Neural cell (in vitro differentiated cells): ENCODE measurements around the gene PDLIM5. TPM values are rescaled to one million over a fixed set of nuclear protein-coding genes. Genes with fewer than 3 reads are reported as not detected.

Source experiments
- H2AFZ ChIP-seq: fragments of 200-600, 300-800 bp; sonication (generic), shearing (Covaris generic); 2 replicates; pipeline ENCODE4 v1.6.0; 2014; ENCODE audit warnings: low read depth, mild to moderate bottlenecking, antibody characterized with exemption, low read length, moderate library complexity
- H3F3A ChIP-seq: fragments of 200-600 bp; shearing (Covaris generic); 2 replicates; pipeline ENCODE4 v1.6.1; 2016; ENCODE audit warnings: mild to moderate bottlenecking, moderate library complexity, mixed read lengths, antibody characterized with exemption, low read length; ENCODE audit not compliant: insufficient read depth, poor library complexity, severe bottlenecking
- H3K27ac ChIP-seq: fragments of 200-600, 300-800 bp; sonication (generic), shearing (Covaris generic); 2 replicates; pipeline ENCODE4 v1.5.1; 2014; ENCODE audit warnings: mild to moderate bottlenecking, low read length, moderate library complexity
- H3K27me3 ChIP-seq: fragments of 300-800, 200-600 bp; sonication (generic), shearing (Covaris generic); 2 replicates; pipeline ENCODE4 v1.6.0; 2014; ENCODE audit warnings: mild to moderate bottlenecking, low read depth, low read length, moderate library complexity; ENCODE audit not compliant: insufficient read depth
- H3K36me3 ChIP-seq: fragments of 300-800, 200-600 bp; sonication (generic), shearing (Covaris generic); 2 replicates; pipeline ENCODE4 v1.5.1; 2014; ENCODE audit warnings: mild to moderate bottlenecking, antibody characterized with exemption, low read length, moderate library complexity; ENCODE audit not compliant: insufficient read depth
- H3K4me2 ChIP-seq: fragments of 300-800, 200-600 bp; sonication (generic), shearing (Covaris generic); 2 replicates; pipeline ENCODE4 v1.6.0; 2014; ENCODE audit warnings: mild to moderate bottlenecking, low read length
- H3K4me3 ChIP-seq: fragments of 300-800, 200-600 bp; sonication (generic), shearing (Covaris generic); 2 replicates; pipeline ENCODE4 v1.5.1; 2014; ENCODE audit warnings: mild to moderate bottlenecking, low read length, moderate library complexity
- H3K79me2 ChIP-seq: fragments of 200-600 bp; shearing (Covaris generic); replicated peaks from 2 replicates; pipeline ENCODE4 v1.6.0; 2014; ENCODE audit warnings: mild to moderate bottlenecking, low read length, moderate library complexity; ENCODE audit not compliant: insufficient read depth
- H3K9ac ChIP-seq: fragments of 300-800, 200-600 bp; sonication (generic), shearing (Covaris generic); 2 replicates; pipeline ENCODE4 v1.6.1; 2016; ENCODE audit warnings: mild to moderate bottlenecking, low read length, mixed read lengths
- H3K9me2 ChIP-seq: fragments of 200-600 bp; shearing (Covaris generic); 2 replicates; pipeline ENCODE4 v1.6.1; 2016; ENCODE audit warnings: mild to moderate bottlenecking, low read length, mixed read lengths; ENCODE audit not compliant: insufficient read depth
- H3K9me3 ChIP-seq: fragments of 200-600, 300-800 bp; sonication (generic), shearing (Covaris generic); 2 replicates; pipeline ENCODE4 v1.6.1; 2016; ENCODE audit warnings: mild to moderate bottlenecking, mixed run types, low read length, moderate library complexity, mixed read lengths
- H4K20me1 ChIP-seq: fragments of 200-600 bp; shearing (Covaris generic); 2 replicates; pipeline ENCODE4 v1.6.1; 2016; ENCODE audit warnings: mild to moderate bottlenecking, mixed run types; ENCODE audit not compliant: insufficient read depth
- EP300 ChIP-seq: fragments of 450-650 bp; conservative IDR thresholded peaks from 2 replicates; pipeline ENCODE4 v1.6.1; 2014; ENCODE audit warnings: antibody characterized with exemption, mild to moderate bottlenecking, moderate library complexity; ENCODE audit not compliant: poor library complexity, severe bottlenecking
- EZH2 ChIP-seq: fragments of 200-600, 300-800 bp; shearing (Covaris generic), sonication (generic); IDR thresholded peaks from 2 replicates; pipeline ENCODE4 v1.6.1; 2014; ENCODE audit warnings: antibody characterized with exemption, low read length, borderline replicate concordance, mild to moderate bottlenecking; ENCODE audit not compliant: insufficient read depth, poor library complexity, severe bottlenecking
- MXI1 ChIP-seq: fragments of 450-650 bp; conservative IDR thresholded peaks from 2 replicates; pipeline ENCODE4 v1.6.1; 2014; ENCODE audit warnings: antibody characterized with exemption, mild to moderate bottlenecking; ENCODE audit not compliant: poor library complexity, severe bottlenecking
- POLR2AphosphoS5 ChIP-seq: IDR thresholded peaks from 2 replicates; pipeline ENCODE4 v1.6.1; 2012
- RAD21 ChIP-seq: fragments of 450-650 bp; conservative IDR thresholded peaks from 2 replicates; pipeline ENCODE4 v1.6.1; 2014; ENCODE audit warnings: antibody characterized with exemption, mild to moderate bottlenecking, moderate library complexity
- SMC3 ChIP-seq: fragments of 450-650 bp; conservative IDR thresholded peaks from 2 replicates; pipeline ENCODE4 v1.6.1; 2014; ENCODE audit warnings: antibody characterized with exemption, mild to moderate bottlenecking, moderate library complexity; ENCODE audit not compliant: poor library complexity
- TAF1 ChIP-seq: IDR thresholded peaks from 2 replicates; pipeline ENCODE4 v1.6.1; 2012; ENCODE audit warnings: low read depth
- polyA plus RNA-seq: library from polyadenylated mRNA; depleted of rRNA; stranded (reverse); fragments of >200 nt; gene quantifications from 2 replicates; pipeline ENCODE4 v1.2.3, GENCODE V29; 2014
- TF ChIP-seq, protein P1 (sequence below): IDR thresholded peaks from 2 replicates; pipeline ENCODE4 v1.6.1; 2012; ENCODE audit warnings: borderline replicate concordance
- TF ChIP-seq, protein P2 (sequence below): fragments of 450-650 bp; IDR thresholded peaks from 2 replicates; pipeline ENCODE4 v1.5.1; 2014; ENCODE audit warnings: antibody characterized with exemption, mild to moderate bottlenecking, moderate library complexity; ENCODE audit not compliant: poor library complexity, severe bottlenecking

The PDLIM5 gene
- polyA plus RNA-seq, 1 donor from 2014 or later: 1.6 TPM

DNA sequence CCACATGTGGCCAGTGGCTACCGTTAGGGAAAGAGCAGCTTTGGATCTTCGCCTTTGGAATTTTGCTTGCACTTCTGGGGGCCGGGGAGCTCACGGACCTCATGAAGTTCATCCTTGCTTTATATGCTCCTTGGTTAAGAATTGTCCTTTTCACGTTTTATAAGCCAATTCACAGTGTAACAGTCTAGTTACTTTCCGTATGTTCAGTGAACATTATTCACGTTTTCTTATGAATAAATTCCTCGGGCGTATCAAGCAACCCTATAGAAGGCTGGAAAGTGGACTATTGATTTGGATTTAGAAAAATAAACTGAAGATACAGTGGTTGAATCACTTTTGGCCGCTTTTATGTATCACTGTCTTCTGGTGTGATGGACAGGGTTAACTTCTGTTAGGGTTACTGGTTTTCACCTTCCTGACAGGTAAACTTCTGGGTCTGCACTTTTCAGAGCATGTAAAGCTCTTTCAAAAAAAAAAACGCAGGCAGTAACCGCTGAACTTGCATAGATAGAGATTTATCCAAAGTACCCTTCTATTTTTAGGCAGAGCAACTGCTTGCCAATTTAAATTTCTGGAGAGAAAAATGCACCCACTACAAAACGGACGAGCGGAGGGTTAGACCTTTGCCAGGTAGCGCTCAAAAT lies 569 bp upstream of the PDLIM5 start:
- peak overlapping the region; percentile 27 for H3K4me2 ChIP-seq
- H3K79me2 ChIP-seq: no peaks in the 10 kb centered on the region
- no peaks in the 10 kb centered on the region for H3K9me3 ChIP-seq
- no peaks in the 10 kb centered on the region for H3F3A ChIP-seq
- TF ChIP-seq RAD21 (no peak), EZH2 (no peak), EP300 (no peak), SMC3 (no peak), TAF1 (no peak), POLR2AphosphoS5 (no peak), MXI1 (no peak)
- TF ChIP-seq, protein P1, sequence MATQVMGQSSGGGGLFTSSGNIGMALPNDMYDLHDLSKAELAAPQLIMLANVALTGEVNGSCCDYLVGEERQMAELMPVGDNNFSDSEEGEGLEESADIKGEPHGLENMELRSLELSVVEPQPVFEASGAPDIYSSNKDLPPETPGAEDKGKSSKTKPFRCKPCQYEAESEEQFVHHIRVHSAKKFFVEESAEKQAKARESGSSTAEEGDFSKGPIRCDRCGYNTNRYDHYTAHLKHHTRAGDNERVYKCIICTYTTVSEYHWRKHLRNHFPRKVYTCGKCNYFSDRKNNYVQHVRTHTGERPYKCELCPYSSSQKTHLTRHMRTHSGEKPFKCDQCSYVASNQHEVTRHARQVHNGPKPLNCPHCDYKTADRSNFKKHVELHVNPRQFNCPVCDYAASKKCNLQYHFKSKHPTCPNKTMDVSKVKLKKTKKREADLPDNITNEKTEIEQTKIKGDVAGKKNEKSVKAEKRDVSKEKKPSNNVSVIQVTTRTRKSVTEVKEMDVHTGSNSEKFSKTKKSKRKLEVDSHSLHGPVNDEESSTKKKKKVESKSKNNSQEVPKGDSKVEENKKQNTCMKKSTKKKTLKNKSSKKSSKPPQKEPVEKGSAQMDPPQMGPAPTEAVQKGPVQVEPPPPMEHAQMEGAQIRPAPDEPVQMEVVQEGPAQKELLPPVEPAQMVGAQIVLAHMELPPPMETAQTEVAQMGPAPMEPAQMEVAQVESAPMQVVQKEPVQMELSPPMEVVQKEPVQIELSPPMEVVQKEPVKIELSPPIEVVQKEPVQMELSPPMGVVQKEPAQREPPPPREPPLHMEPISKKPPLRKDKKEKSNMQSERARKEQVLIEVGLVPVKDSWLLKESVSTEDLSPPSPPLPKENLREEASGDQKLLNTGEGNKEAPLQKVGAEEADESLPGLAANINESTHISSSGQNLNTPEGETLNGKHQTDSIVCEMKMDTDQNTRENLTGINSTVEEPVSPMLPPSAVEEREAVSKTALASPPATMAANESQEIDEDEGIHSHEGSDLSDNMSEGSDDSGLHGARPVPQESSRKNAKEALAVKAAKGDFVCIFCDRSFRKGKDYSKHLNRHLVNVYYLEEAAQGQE: no peak
- TF ChIP-seq, protein P2, sequence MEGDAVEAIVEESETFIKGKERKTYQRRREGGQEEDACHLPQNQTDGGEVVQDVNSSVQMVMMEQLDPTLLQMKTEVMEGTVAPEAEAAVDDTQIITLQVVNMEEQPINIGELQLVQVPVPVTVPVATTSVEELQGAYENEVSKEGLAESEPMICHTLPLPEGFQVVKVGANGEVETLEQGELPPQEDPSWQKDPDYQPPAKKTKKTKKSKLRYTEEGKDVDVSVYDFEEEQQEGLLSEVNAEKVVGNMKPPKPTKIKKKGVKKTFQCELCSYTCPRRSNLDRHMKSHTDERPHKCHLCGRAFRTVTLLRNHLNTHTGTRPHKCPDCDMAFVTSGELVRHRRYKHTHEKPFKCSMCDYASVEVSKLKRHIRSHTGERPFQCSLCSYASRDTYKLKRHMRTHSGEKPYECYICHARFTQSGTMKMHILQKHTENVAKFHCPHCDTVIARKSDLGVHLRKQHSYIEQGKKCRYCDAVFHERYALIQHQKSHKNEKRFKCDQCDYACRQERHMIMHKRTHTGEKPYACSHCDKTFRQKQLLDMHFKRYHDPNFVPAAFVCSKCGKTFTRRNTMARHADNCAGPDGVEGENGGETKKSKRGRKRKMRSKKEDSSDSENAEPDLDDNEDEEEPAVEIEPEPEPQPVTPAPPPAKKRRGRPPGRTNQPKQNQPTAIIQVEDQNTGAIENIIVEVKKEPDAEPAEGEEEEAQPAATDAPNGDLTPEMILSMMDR: no peak
- H3K9ac ChIP-seq: no peak overlapping the region
- H2AFZ ChIP-seq: no peak overlapping the region
- no peaks in the 10 kb centered on the region for H4K20me1 ChIP-seq
- no peaks in the 10 kb centered on the region for H3K9me2 ChIP-seq
- H3K4me3 ChIP-seq: peak overlapping the region; percentile 88
- peaks cover 22% of the 10 kb centered on the region for H3K27me3 ChIP-seq
- no peak overlapping the region for H3K27ac ChIP-seq
- H3K36me3 ChIP-seq: no peaks in the 10 kb centered on the region

DNA sequence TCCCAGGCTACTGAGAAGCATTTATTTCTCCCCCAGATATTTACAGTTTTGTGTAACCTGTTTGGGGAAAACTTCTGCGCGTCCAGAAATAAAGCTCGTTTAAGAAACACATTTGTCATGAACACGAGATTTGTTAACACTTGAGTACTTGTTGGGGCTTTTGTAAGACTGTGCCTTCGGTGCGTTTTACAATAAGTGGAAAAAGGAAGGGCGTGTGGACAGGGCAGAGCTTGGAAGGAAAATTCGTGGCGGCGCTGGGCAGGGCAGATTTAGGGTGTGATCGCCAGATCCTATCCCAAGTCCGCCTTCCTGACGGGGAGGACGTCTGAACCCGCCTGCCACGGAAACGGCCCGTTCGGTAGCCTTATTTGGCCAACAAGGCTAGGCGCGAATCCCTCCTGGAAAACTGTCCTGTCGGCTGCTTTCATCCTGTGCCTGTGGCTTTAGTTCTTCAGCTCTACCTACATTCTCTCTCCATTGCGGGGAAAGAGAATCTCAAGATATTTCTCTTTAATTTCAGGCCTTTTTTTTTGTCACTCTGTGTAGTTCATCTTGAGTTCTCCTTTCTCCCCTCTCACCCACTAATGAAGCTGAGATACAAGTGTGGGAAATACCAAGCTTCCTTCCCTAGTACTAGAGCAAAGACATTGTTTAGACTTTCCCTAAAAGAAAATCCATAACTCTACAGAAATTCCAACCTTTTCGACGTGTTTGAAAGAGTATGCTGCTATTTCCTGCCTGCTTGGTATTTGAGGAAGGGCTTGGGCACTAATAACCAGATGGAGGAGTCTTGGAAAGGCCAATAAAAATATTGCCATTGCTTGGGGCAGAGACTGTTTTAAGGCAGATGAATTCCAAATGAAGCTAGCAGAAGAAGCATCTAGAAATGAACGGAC lies 982 bp downstream of the PDLIM5 start:
- H3F3A ChIP-seq: no peaks in the 10 kb centered on the region
- no peaks in the 10 kb centered on the region for H3K36me3 ChIP-seq
- H3K9me3 ChIP-seq: no peaks in the 10 kb centered on the region
- TF ChIP-seq, protein P1: no peak
- no peak for TF ChIP-seq SMC3
- no peak overlapping the region for H3K27ac ChIP-seq
- H4K20me1 ChIP-seq: no peaks in the 10 kb centered on the region
- peak overlapping the region; percentile 88 for H3K4me3 ChIP-seq
- H2AFZ ChIP-seq: no peak overlapping the region
- H3K4me2 ChIP-seq: peak overlapping the region; percentile 36
- peak overlapping the region; percentile 55 for H3K9ac ChIP-seq
- H3K79me2 ChIP-seq: peaks cover 5% of the 10 kb centered on the region
- peaks cover 22% of the 10 kb centered on the region for H3K27me3 ChIP-seq
- H3K9me2 ChIP-seq: no peaks in the 10 kb centered on the region
